ENCODE results near the gene IL18RAP. TPM values are rescaled to one million over a fixed set of nuclear protein-coding genes. Genes with fewer than 3 reads are reported as not detected.

IL18RAP gene
- total and polyA plus RNA-seq, 2 experiments from 2014 or later, result not detected

DNA sequence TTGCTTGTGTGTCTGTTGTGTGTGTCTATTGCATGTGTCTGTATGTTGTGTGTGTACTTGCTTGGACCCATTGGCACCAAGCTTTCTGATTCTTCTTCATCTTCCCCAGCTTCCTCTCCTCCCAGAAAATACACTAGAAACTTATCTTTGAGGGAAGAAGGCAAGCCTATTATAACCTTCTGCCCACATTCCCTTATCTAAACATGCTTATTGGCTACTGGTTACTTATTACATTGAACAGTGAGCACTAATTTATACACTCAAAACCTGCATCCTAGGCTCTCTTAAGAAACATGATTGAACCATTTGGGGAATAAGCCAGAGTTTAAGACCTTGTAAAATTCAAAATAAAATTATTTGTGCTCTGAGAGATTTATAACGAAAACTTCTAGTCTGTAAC is 76.6 kb downstream of the IL18RAP start:
- no peaks in the 10 kb centered on the region for H3K4me1 ChIP-seq (ENCODE audit: insufficient read depth)
- 0 out of 3 replicates have a peak, but pooled peaks cover 3% of the 10 kb centered on the region for H3K9me3 Mint-ChIP-seq

More for the DNA sequence above, 76.6 kb downstream of the IL18RAP start:
- no peak for TF ChIP-seq POLR2AphosphoS5 (IDR thresholded peaks at IDR 0.05; ENCODE audit: low read depth)
- TF ChIP-seq ZNF114 (CRISPR knock-in tag; IDR thresholded peaks at IDR 0.05), result no peak
- TF ChIP-seq, protein P1, sequence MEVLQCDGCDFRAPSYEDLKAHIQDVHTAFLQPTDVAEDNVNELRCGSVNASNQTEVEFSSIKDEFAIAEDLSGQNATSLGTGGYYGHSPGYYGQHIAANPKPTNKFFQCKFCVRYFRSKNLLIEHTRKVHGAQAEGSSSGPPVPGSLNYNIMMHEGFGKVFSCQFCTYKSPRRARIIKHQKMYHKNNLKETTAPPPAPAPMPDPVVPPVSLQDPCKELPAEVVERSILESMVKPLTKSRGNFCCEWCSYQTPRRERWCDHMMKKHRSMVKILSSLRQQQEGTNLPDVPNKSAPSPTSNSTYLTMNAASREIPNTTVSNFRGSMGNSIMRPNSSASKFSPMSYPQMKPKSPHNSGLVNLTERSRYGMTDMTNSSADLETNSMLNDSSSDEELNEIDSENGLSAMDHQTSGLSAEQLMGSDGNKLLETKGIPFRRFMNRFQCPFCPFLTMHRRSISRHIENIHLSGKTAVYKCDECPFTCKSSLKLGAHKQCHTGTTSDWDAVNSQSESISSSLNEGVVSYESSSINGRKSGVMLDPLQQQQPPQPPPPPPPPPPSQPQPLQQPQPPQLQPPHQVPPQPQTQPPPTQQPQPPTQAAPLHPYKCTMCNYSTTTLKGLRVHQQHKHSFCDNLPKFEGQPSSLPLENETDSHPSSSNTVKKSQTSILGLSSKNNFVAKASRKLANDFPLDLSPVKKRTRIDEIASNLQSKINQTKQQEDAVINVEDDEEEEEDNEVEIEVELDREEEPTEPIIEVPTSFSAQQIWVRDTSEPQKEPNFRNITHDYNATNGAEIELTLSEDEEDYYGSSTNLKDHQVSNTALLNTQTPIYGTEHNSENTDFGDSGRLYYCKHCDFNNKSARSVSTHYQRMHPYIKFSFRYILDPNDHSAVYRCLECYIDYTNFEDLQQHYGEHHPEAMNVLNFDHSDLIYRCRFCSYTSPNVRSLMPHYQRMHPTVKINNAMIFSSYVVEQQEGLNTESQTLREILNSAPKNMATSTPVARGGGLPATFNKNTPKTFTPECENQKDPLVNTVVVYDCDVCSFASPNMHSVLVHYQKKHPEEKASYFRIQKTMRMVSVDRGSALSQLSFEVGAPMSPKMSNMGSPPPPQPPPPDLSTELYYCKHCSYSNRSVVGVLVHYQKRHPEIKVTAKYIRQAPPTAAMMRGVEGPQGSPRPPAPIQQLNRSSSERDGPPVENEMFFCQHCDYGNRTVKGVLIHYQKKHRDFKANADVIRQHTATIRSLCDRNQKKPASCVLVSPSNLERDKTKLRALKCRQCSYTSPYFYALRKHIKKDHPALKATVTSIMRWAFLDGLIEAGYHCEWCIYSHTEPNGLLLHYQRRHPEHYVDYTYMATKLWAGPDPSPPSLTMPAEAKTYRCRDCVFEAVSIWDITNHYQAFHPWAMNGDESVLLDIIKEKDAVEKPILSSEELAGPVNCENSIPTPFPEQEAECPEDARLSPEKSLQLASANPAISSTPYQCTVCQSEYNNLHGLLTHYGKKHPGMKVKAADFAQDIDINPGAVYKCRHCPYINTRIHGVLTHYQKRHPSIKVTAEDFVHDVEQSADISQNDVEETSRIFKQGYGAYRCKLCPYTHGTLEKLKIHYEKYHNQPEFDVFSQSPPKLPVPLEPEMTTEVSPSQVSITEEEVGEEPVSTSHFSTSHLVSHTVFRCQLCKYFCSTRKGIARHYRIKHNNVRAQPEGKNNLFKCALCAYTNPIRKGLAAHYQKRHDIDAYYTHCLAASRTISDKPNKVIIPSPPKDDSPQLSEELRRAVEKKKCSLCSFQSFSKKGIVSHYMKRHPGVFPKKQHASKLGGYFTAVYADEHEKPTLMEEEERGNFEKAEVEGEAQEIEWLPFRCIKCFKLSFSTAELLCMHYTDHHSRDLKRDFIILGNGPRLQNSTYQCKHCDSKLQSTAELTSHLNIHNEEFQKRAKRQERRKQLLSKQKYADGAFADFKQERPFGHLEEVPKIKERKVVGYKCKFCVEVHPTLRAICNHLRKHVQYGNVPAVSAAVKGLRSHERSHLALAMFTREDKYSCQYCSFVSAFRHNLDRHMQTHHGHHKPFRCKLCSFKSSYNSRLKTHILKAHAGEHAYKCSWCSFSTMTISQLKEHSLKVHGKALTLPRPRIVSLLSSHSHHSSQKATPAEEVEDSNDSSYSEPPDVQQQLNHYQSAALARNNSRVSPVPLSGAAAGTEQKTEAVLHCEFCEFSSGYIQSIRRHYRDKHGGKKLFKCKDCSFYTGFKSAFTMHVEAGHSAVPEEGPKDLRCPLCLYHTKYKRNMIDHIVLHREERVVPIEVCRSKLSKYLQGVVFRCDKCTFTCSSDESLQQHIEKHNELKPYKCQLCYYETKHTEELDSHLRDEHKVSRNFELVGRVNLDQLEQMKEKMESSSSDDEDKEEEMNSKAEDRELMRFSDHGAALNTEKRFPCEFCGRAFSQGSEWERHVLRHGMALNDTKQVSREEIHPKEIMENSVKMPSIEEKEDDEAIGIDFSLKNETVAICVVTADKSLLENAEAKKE (CRISPR knock-in tag; IDR thresholded peaks at IDR 0.05), result no peak
- TF ChIP-seq EZH2phosphoT487 (IDR thresholded peaks at IDR 0.05; ENCODE audit: unreplicated experiment), result no peak
- TF ChIP-seq CREB1 (CRISPR knock-in tag; IDR thresholded peaks at IDR 0.05; ENCODE audit: low read depth), result no peak
- TF ChIP-seq, protein P2, sequence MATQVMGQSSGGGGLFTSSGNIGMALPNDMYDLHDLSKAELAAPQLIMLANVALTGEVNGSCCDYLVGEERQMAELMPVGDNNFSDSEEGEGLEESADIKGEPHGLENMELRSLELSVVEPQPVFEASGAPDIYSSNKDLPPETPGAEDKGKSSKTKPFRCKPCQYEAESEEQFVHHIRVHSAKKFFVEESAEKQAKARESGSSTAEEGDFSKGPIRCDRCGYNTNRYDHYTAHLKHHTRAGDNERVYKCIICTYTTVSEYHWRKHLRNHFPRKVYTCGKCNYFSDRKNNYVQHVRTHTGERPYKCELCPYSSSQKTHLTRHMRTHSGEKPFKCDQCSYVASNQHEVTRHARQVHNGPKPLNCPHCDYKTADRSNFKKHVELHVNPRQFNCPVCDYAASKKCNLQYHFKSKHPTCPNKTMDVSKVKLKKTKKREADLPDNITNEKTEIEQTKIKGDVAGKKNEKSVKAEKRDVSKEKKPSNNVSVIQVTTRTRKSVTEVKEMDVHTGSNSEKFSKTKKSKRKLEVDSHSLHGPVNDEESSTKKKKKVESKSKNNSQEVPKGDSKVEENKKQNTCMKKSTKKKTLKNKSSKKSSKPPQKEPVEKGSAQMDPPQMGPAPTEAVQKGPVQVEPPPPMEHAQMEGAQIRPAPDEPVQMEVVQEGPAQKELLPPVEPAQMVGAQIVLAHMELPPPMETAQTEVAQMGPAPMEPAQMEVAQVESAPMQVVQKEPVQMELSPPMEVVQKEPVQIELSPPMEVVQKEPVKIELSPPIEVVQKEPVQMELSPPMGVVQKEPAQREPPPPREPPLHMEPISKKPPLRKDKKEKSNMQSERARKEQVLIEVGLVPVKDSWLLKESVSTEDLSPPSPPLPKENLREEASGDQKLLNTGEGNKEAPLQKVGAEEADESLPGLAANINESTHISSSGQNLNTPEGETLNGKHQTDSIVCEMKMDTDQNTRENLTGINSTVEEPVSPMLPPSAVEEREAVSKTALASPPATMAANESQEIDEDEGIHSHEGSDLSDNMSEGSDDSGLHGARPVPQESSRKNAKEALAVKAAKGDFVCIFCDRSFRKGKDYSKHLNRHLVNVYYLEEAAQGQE (IDR thresholded peaks at IDR 0.05; ENCODE audit: unreplicated experiment), result no peak
- no peak for TF ChIP-seq JUNB (IDR thresholded peaks at IDR 0.05; ENCODE audit: unreplicated experiment)
- no peak for TF ChIP-seq EZH2 (IDR thresholded peaks at IDR 0.05; ENCODE audit: low read depth, unreplicated experiment)
- no peak for TF ChIP-seq ZNF331 (CRISPR knock-in tag; IDR thresholded peaks at IDR 0.05; ENCODE audit: low read depth)
- TF ChIP-seq STAT1 (IDR thresholded peaks at IDR 0.05; ENCODE audit: unreplicated experiment), result no peak
- no peaks in the 10 kb centered on the region for H3K36me3 Mint-ChIP-seq (ENCODE audit: low read depth)
- H3K79me2 ChIP-seq (replicated peaks; ENCODE audit: insufficient read depth), result no peaks in the 10 kb centered on the region
- ATAC-seq (no peak), DNase-seq (ENCODE audit: low spot score) (no peak)
- H3K27me3 Mint-ChIP-seq (ENCODE audit: insufficient read depth, low read depth, poor library complexity), result peaks cover 2% of the 10 kb centered on the region
- no peak overlapping the region for H2AFZ ChIP-seq
- no peak overlapping the region for H3K4me3 Mint-ChIP-seq
- H3K27ac ChIP-seq (ENCODE audit: low read depth), result no peak overlapping the region
- H3K36me3 ChIP-seq (ENCODE audit: insufficient read depth), result no peaks in the 10 kb centered on the region
- no peak overlapping the region for H3K27ac Mint-ChIP-seq
- no peaks in the 10 kb centered on the region for H4K20me1 ChIP-seq (replicated peaks; ENCODE audit: insufficient read depth)
- no peak overlapping the region for H3K4me2 ChIP-seq
- no peaks in the 10 kb centered on the region for H3K27me3 ChIP-seq (ENCODE audit: insufficient read depth)
- H3K4me1 Mint-ChIP-seq, result no peaks in the 10 kb centered on the region
- no peak overlapping the region for H3K4me3 ChIP-seq
- no peaks in the 10 kb centered on the region for H3F3A ChIP-seq (replicated peaks; ENCODE audit: low read depth)
- H3K9me2 ChIP-seq (ENCODE audit: insufficient read depth), result peaks cover 8% of the 10 kb centered on the region; the same call in 1 of the 2 replicates

Data from GM23338 (cell line).